ENCODE data around the gene DENND4A.

Gene DENND4A

DNA sequence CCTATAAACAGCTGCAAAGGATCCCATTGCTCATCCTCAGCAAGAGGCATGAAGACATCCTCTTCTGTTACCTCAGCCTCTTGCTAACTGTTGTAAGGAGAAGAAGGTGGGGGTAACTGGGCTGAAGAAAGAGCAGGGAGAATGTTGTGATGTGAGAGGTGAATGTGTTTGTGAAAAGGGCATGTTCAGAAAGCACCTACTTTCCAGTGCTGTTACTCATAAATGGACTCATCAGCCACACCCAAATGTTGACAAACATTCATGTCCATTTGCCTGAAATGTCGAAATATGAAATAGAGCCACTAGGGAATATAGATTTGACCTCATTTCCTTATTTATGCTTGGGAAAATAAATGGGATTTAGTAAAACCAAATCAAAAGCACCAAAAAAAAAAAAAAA lies 157.7 kb downstream of the DENND4A start:
- DNase-seq (ENCODE audit: insufficient read length, low spot score) (no peak), FAIRE-seq (no peak)
- TF ChIP-seq CTCF (IDR thresholded peaks at IDR 0.05; ENCODE audit: insufficient read depth, missing control alignments), result no peak

- TF ChIP-seq CTCF (IDR thresholded peaks at IDR 0.05; ENCODE audit: insufficient read depth, missing control alignments), result no peak
- FAIRE-seq, result no peak
Observed at GRCh38 chr15:65633752-65634151, 158.3 kb downstream of the DENND4A start.

GRCh38 chr15:65632780-65633375 lies 159.2 kb downstream of the DENND4A start:
- no peak for TF ChIP-seq CTCF (IDR thresholded peaks at IDR 0.05; ENCODE audit: insufficient read depth, missing control alignments)
- DNase-seq (ENCODE audit: insufficient read length, low spot score) (no peak), FAIRE-seq (peak; percentile 81)

More at GRCh38 chr15:65633752-65634151, 158.3 kb downstream of the DENND4A start:
- no peak for DNase-seq (ENCODE audit: insufficient read length, low spot score)

- TF ChIP-seq CTCF (IDR thresholded peaks at IDR 0.05; ENCODE audit: insufficient read depth, missing control alignments), result no peak
- DNase-seq (ENCODE audit: insufficient read length, low spot score), result no peak
- no peak for FAIRE-seq
Observed at GRCh38 chr15:65631503-65631902, 160.6 kb downstream of the DENND4A start.

DNA sequence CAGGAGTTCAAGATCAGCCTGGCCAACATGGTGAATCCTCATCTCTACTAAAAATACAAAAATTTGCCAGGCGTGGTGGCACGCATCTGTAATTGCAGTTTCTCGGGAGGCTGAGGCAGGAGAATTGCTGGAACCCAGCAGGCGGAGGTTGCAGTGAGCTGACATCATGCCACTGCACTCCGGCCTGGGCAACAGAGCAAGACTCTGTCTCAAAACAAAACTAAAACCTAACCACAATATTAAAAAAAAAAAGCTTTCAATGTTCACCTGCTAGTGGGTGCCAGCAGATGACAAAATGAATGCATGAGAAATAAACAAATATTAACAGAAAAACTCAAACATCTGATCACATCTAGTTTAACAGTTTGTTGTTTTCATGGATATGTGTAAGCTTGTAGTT lies 161.3 kb downstream of the DENND4A start:
- FAIRE-seq, result no peak
- TF ChIP-seq CTCF (IDR thresholded peaks at IDR 0.05; ENCODE audit: insufficient read depth, missing control alignments), result no peak

GRCh38 chr15:65629548-65629947 lies 162.5 kb downstream of the DENND4A start:
- FAIRE-seq, result no peak
- DNase-seq (ENCODE audit: insufficient read length, low spot score), result no peak
- no peak for TF ChIP-seq CTCF (IDR thresholded peaks at IDR 0.05; ENCODE audit: insufficient read depth, missing control alignments)

More for the DNA sequence above, 161.3 kb downstream of the DENND4A start:
- DNase-seq (ENCODE audit: insufficient read length, low spot score), result no peak

DNA sequence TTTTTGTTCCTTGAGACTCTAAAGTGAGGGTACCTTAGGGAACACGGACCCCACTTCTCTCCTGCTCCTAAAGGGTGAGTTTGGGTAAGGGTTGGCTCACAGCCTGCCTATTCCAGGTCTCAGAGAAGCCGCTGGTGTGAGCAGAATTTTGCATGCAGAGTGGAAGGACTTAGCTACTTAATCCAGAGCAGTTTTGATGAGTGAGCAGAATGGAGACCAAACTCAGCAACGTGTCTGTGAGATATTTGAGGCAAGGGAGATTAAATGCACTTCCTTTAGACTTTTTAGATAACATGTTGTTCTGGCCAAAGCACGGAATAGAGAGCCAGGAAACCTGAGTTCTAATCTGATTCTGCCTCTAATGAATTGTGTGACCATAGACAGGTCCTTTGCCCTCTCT lies 165.2 kb downstream of the DENND4A start:
- TF ChIP-seq CTCF (IDR thresholded peaks at IDR 0.05; ENCODE audit: insufficient read depth, missing control alignments), result no peak
- DNase-seq (ENCODE audit: insufficient read length, low spot score) (no peak), FAIRE-seq (no peak)
